ENCODE measurements around the gene UBE3C. TPM values are rescaled to one million over a fixed set of nuclear protein-coding genes. Genes with fewer than 3 reads are reported as not detected.
A peak's percentile ranks its signal among the peaks of the same experiment; 100 is the strongest.

UBE3C gene
- total RNA-seq, 2 donors from 2014 or later, result 49.0 to 72.0 TPM

- intact Hi-C loops (cut with DNase I), result no loop called here
- DNase-seq (ENCODE audit: low spot score), result no peak
- no peaks in the 10 kb centered on the region for H3K4me1 ChIP-seq (replicated peaks)
- no peaks in the 10 kb centered on the region for H3K36me3 ChIP-seq
- no peak for TF ChIP-seq CTCF (IDR thresholded peaks at IDR 0.05)
- TF ChIP-seq POLR2A (IDR thresholded peaks at IDR 0.05), result no peak
- no peak for TF ChIP-seq POLR2AphosphoS5 (IDR thresholded peaks at IDR 0.05)
- no peak overlapping the region for H3K27ac ChIP-seq
- H3K27me3 ChIP-seq (replicated peaks; ENCODE audit: insufficient read depth), result no peaks in the 10 kb centered on the region
- H3K9me3 ChIP-seq, result no peaks in the 10 kb centered on the region
- 92% methylated on average over 15 of the region's 15 CpGs for WGBS
- H3K4me3 ChIP-seq, result no peak overlapping the region
Measured at GRCh38 chr7:157313645-157314044, 174.9 kb downstream of the UBE3C start.

- TF ChIP-seq POLR2AphosphoS5 (IDR thresholded peaks at IDR 0.05), result no peak
- TF ChIP-seq POLR2A (IDR thresholded peaks at IDR 0.05), result peak; percentile 29
- no peak for TF ChIP-seq CTCF (IDR thresholded peaks at IDR 0.05)
- peak overlapping the region; percentile 23 to 52 for H3K27ac ChIP-seq
- intact Hi-C loops (cut with DNase I), result no loop called here
Measured at GRCh38 chr7:157318015-157318706, 179.4 kb downstream of the UBE3C start.

More at GRCh38 chr7:157318015-157318706, 179.4 kb downstream of the UBE3C start:
- DNase-seq (ENCODE audit: low spot score), result peak; percentile 47
- Histone ChIP-seq H3K4me3 (no peak overlapping the region), H3K9me3 (no peaks in the 10 kb centered on the region), H3K36me3 (no peaks in the 10 kb centered on the region), H3K27me3 (replicated peaks; ENCODE audit: insufficient read depth) (no peaks in the 10 kb centered on the region), H3K4me1 (replicated peaks) (no peaks in the 10 kb centered on the region)
- WGBS, result 38% methylated on average over 14 of the region's 14 CpGs

Small RNA genes lying within 50 kb of the gene (small RNA-seq; reads per million reads assigned to genes)
- 0 reads per million in 2 donors for gene AC004975.1

Other genes starting within 250 kb of the UBE3C start
- gene LMBR1, start 245.7 kb upstream of the UBE3C start, total RNA-seq, result 100 to 1,000 TPM in 1 of 2 donors, 10 to 100 TPM in 1; 44.7 to 168 TPM
- gene NOM1, start 189.2 kb upstream of the UBE3C start, total RNA-seq, result 10 to 100 TPM; 10.4 to 24.3 TPM
- gene MNX1, start 128.3 kb upstream of the UBE3C start, total RNA-seq, result 1 to 10 TPM; 2.2 to 2.9 TPM
- 100 to 1,000 TPM in 1 of 2 donors, 10 to 100 TPM in 1; 68.3 to 199 TPM for gene DNAJB6, start 198.1 kb downstream of the UBE3C start, total RNA-seq

Data from prostate gland (tissue), 2 donors.